ENCODE measurements around the gene OR10J5.
"Not testable (repeated sequence)": the region's sequence is repeated elsewhere in the genome, so short reads cannot be mapped to it uniquely, and the experiment has no call there.

OR10J5 gene, protein sequence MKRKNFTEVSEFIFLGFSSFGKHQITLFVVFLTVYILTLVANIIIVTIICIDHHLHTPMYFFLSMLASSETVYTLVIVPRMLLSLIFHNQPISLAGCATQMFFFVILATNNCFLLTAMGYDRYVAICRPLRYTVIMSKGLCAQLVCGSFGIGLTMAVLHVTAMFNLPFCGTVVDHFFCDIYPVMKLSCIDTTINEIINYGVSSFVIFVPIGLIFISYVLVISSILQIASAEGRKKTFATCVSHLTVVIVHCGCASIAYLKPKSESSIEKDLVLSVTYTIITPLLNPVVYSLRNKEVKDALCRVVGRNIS

DNA sequence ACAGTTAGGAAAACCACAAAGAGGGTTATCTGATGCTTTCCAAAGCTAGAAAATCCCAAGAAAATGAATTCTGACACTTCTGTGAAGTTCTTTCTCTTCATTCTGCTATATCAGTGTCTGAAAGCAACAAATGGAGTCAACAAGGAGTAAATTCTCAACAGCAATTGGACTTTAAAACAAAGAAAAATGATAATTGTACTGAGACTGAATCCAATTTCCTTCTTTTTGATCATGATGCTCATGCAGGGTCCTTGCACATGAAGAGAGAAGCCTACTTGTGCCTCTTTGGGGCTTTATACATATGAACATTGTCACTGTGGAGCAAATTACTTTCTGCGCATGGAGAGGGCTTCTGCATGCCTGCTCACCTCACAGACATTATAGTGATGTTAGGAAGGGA, at the start of gene OR10J5:
Gene OR10J5, minus strand, starts transcription at position 101 of the 400 bp plus-strand sequence. Its CDS starts 0 bp downstream, at position 101.
- no peak for DNase-seq (ENCODE audit: low read depth)

DNA sequence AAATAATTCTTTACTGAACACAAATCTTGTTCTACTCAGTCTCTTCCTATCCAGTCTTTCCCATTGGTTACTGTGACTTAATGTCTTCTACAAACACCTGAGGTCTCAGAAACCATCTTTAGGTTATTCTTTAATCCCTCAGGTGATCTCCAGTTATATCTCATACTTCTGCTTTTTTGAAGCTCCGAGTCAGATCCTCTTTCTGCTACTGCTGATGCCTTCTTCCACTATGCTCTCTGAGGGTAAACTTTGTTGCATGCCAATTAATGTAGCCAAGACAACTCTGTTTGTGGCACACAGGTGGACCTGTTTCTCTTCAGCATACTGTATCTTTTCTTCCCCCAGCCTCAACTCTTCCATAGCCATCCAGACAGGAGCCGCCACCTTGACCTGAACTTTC, 48.7 kb upstream of the OR10J5 start:
- DNase-seq (ENCODE audit: low read depth): no peak

DNA sequence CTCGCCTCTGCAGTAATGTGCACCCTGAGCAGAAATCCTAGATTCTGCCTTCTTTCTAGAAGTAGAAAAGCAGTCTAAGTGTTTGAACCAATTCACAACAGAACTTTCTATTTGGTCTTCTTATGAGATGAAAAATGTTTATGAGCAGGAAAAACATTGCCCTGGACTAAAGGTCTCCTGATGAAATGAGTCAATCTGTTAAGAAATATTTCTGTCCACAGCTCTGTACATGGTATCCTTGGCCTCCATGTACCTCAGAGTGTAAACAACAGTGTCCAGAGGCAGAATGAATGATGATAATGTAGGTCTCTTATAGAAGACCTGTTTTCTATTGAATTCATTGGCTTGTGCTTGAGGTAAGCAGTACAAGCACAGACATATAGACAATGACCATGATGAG, 45.6 kb upstream of the OR10J5 start:
- DNase-seq (ENCODE audit: low read depth): no peak

DNA sequence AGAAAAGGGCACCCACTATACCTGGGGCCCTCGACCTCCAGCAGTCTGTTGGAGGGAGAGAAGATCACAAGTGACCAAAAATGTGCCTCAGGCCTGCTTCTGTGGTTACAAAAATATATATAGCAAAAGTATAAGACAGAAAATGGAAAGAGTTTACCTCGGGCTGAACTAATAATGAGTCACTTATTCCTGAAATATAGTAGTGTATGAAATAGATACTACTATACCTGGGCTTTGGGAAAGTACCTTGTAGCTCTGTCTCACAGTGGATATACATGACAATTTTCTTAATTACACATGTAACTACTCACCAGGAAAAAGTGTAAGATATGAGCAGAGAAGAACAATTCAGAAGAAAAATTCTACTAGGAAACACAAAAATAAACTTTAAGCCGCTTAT, 44.5 kb upstream of the OR10J5 start:
- no peak for DNase-seq (ENCODE audit: low read depth)

DNA sequence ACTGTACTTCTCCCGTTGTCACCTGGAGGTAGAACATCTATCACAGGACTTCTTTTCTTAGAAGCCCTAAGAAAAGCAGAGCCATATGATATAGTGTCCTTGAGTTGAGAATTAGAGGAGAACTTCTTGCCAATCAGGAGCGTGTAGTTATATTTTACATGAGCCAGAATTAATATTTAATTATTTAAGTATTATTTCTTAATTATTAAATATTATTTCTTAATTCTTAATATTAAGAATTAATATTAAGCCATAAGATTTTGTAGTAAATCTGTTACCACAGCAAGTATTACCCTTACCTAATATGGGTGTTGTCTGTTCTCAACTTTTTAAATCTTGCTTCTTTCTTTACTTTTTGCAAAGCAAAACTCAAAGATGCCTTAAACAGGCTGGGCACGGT, 41.6 kb upstream of the OR10J5 start:
- DNase-seq (ENCODE audit: low read depth): no peak

DNA sequence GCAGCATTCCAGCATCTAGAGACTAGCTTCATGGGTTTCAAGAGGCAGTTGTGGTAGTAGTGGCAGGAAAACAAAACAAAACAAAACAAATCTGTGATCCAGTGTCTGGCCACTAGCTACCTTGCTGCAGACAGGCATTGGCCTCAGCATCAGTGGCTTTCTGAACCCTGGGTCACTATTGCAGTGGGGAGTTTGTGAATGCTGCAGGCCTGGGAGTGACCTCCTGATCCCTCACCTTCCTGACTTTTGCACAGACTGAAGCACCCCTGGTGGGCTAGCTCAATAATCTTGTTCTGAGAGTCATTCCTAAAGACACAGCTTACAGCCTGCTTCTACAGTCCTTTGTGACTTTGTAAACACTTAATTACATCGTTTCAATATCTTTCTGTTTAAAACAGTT, 26.9 kb upstream of the OR10J5 start:
- no peak for DNase-seq (ENCODE audit: low read depth)

DNA sequence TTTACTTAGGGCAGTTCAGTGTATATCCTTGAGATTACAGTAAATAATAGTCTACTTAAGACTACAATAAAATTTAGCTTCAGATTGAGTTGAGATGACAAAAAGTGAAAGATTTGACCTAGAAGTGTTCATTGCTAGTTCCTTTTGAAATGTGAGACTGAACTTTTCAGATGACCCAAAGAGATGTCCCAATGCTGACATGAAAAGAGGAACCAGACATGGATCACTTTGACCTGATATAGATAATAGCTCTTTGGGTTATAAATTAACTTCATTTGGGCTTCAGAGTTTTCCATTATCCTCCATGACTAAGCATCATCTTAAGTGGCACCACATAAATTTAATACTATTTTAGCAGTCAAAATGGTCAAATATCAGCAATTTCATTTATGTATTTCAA, 25.7 kb upstream of the OR10J5 start:
- DNase-seq (ENCODE audit: low read depth): no peak

DNA sequence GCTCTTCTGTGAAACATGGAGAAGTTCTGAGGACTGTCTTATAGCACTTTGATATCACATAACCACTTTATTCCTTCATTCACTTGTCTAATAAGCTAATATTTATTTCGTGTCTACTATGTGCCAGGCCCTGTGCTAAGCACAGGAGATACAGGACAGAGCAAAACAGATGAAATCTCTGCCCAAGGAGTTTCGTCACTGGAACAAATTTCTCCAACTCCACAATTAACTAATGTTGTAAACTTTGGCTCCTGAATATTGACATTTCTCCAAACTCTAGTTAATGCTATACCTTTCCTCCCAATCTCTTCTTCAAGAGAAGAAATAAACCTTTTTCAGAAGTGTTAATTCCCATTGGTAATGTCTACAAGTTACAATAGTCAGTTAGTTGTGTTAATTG, 24.8 kb upstream of the OR10J5 start:
- no peak for DNase-seq (ENCODE audit: low read depth)

DNA sequence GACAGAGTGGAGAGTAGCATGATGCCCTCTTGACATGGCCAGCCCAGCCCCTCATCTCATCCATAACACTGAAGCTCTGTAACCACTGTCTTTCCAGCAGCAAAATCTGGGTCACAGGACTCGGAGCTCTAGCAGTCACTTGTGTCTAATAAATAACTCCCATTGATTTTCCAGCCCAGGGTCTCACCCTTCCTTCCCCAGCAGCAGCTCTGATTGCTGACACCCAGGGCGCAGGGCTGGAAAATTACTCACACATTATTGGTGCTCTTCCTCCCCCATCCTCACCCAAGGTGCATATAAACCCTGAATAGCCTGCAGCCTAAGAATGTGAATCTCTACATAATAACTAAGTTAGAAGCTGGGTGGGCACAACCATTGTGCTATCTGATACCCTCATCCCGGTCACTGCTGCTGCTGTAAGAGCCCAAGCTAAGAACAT, 21.1 kb upstream of the OR10J5 start:
- DNase-seq (ENCODE audit: low read depth): no peak

DNA sequence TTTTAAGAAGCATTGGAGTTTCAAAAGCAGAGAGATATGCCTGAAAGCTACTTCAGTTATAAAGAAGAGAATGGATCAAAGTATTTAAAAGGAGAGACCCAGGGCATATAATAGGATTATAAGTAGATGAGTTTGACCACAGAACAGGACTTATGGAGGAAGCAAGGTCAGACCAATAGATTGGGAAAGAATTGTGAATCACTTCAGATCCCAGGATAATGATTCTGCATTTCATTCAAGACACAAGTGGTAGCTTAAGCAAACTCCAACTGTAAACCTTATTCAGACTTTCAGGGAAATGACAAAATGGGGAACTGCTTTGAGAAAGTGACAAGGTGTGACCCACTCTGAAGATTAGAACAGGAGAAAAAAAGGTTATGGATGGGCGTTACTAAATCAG, 18.9 kb upstream of the OR10J5 start:
- no peak for DNase-seq (ENCODE audit: low read depth)

DNA sequence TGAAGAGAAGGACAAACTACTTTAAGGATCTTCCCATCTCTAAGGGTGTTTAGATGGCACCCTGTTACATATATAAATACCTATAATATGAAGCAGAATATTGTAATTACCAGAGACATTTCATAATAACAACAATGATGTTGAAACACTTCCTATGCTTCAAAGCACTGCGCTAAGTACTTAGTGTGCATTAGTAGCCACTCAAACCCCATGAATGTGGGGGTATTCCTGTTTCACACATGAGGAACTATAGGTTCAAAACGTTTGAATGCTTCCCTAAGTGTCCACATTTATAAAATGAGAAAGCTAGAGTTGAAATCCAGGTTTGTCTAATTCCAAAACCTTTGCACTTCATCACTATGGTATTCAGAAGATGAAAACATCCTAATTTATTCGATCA, 18.5 kb upstream of the OR10J5 start:
- no peak for DNase-seq (ENCODE audit: low read depth)

DNA sequence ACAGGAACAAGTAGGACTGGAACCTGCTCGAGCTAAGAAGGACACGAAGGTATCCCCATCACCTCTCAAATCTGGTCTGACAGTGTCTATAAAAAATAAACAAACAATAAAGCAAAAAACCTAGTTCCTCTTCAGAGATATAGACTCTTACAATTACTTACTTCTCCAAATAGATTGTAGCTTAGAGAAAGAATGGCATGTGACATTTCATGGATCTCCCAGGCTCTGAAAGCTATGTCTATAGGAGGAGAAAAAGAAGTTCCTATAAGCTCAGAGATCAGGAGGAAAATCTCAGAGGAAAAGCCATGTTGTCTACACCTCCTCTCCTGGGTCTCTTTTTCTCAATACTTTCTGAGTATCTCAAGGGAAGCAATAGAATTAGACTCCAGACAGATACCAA, 12.3 kb upstream of the OR10J5 start:
- no peak for DNase-seq (ENCODE audit: low read depth)

DNA sequence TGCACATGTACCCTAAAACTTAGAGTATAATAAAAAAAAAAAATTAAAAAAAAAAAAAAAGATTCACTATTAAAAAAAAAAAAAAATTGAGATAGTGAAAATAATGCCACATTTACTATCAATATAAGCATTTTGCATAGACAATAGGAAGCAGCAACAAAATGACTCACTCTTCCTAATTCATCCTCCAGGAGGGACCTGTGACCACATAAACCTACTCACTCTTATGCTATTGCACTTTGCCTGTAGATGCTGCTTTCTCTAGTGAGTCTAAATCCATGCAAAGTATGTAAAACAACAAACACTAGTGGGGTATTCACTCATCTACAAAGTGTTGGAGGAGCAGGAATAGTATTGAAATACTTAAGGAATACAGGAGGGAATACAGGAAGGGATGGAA, 2.9 kb downstream of the OR10J5 start:
- DNase-seq (ENCODE audit: low read depth): no peak

DNA sequence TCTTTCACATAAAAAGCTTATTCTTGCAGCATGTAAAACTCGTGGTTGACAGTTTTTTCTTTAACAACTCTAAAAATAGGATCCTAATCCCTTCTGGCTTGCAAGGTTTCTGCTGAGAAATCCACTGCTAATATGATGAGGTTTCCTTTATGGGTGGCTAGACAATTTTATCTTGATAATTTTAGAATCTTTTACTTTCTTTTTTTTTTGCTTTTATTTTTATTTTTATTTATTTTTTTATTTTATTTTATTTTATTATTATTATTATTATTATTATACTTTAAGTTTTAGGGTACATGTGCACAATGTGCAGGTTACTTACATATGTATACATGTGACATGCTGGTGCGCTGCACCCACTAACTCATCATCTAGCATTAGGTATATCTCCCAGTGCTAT, 11.0 kb downstream of the OR10J5 start:
- not testable (repeated sequence) for DNase-seq (ENCODE audit: low read depth)

DNA sequence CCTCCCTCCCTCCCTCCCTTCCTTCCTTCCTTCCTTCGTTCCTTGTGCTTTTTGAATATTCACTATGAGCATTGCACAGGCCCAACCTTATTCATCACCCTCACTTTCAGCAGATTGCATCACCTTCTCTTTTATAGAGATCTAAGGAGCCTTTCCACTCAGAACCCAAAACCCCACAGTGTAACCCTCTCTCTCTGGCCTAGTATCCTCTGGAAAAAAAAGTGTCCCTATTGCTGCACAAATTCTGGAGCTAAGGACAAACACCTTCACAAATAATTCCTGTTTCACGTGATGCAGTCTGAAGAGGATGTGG, 25.6 kb downstream of the OR10J5 start:
- no peak for DNase-seq (ENCODE audit: low read depth)

DNA sequence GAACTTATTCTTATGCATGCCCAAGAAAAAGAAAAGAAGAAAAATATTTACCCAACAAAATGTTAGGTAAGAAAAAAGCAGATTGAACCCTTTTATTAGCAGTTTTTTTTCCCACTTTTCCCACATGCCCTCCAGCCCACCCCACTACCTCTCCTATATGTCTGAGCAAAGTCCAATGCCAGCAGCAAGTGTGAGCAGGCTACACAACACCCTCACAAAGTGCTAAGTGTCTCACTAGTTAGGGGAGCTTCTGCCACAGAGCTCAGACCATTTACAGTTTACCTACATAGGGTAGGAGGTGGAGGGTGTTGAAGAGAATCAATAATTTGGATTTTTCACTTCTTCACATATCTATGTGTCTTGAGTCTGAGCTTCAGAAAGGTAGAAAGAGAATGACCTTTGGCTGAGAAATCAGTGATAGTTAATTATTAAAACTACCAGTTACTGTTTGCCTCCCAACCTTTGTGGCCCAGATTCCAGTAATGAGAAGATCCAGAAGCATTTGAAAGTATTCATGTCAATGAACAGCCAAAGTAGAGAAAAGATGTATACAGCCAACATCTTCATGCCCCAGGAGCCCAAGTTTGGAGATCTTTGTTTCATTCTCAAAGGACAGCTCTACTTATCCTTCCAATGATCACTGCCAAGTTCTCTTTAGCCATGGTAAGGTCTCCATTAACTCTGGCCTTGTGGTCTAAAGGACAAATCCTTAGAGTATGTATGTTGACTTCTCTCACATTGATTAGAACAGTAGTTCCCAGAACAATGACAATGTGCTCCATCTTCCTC, 26.2 kb downstream of the OR10J5 start:
- DNase-seq (ENCODE audit: low read depth): no peak

DNA sequence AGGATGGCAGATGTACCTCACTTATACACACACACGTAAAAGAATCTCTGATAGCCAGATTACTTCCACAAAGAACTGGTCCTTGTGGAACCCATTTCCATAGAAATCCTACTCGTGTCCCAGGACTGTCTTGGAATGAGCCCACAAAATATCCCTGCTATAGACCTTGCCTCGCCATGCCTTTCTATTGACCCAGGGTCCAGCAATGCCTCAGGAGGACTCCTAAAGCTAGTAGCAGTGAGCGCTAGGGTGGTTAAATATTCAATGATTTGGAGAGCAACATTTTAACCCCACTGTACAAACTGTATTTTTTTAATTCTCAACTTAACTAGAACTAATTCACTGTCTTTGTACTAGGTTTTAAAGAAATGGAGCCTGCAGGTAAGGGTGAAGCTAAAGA, 26.9 kb downstream of the OR10J5 start:
- no peak for DNase-seq (ENCODE audit: low read depth)

DNA sequence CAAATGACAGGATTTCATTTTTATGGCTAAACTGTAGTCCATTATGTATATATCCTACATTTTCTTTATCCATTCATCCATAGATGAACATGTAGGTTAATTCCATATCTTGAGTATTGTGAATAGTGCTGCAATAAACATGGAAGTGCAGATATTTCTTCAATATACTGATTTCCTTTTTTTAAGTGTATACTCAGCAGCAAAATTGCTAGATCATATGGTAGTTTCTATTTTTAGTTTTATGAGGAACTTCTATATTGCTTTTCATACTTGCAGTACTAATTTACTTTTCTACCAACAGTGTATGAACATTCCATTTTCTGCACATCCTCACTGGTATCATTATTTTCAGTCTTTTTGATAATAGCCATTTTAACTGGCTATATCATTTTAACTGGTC, 30.1 kb downstream of the OR10J5 start:
- no peak for DNase-seq (ENCODE audit: low read depth)

DNA sequence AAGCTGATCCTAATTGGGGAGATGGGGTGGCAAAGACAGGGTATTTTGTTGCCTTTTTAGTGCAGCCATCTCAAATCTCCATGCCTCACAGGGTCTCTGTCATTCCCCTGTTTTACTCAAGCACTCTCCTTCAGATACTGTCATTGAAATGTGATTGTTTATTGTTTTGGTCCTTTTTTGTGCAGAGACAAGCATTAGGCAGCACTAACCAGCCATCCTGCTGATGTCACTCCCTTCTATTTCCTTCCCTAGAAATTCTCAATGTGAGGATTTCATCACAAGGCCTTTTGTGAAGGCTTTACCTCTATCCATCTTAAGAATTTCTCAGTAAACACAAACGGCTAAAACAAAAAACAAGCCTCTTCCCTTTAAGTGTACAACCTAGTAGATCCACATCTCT, 34.7 kb downstream of the OR10J5 start:
- no peak for DNase-seq (ENCODE audit: low read depth)

DNA sequence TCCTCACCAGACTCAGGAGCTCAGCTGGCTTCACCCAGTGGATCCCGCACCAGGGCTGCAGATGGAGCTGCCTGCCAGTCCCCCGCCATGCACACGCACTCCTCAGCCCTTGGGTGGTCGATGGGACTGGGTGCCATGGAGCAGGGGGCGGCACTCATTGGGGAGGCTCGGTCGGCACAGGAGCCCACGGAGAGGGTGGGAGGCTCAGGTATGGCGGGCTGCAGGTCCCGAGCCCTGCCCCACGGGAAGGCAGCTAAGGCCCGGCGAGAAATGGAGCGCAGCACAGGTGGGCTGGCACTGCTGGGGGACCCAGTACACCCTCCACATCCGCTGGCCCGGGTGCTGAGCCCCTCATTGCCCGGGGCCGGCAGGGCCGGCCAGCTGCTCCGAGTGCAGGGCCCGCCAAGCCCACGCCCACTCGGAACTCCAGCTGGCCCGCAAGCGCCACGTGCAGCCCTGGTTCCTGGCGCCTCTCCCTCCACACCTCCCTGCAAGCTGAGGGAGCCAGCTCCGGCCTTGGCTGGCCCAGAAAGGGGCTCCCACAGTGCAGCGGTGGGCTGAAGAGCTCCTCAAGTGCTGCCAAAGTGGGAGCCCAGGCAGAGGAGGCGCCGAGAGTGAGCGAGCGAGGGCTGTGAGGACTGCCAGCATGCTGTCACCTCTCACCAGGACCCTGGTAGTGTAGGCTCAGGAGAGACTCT, 41.1 kb downstream of the OR10J5 start:
- DNase-seq (ENCODE audit: low read depth): not testable (repeated sequence)

DNA sequence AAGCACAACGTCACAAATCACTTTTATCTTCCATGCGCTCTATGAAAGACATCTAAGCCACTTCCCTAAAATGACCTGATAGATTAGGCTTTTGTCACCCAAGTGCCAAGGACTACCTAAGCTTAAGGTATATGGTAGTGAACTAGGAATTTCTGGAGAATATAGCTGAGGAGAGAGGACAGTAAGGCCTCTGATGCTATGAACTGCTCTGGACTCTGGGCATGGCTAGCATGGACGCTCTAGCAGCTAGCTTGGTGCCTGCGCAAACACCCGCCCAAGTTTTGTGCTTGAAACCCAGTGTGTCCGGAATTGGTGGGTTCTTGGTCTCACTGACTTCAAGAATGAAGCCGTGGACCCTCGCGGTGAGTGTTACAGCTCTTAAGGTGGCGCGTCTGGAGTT, 42.5 kb downstream of the OR10J5 start:
- no peak for DNase-seq (ENCODE audit: low read depth)

DNA sequence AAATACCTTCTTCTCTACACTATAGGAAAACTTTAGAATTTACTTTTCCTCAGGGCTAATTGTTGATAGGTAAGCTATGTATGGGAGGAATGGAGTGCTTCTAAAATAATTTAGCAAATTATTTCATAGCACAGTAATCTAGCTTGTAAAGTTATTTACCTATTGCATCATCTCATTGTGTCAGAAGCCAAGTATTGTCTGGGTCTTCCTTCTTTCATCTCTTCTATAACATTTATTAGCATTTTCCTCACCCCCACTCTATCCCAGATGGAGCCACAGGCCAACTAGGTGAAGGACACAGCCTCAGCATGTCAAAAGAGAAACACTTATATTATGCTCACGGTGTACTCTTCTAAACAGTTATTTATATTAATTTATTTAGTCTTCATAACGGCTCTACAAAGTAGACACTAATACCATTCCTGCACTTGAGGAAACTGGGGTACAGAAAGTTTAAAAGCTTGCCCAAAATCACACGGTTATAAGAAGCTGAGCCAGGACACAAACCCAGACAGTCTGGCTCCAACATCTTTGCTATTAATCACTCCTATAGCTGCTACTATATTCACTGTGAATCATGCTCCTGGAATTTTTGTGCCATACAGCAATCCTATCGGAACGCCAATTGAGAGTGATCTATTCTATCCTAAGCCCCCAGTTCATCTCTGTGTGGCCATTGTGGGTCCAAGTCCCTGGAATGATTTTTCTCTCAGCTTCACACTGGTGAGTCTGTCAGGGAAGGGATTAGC, 43.1 kb downstream of the OR10J5 start:
- no peak for DNase-seq (ENCODE audit: low read depth)

Measured in activated T-helper 1 cell treated with Interleukin-2 at 50 U/mL for 16 hours (primary cell).